H9 (cell line): Measurements from ENCODE around the gene PRTN3. TPM values are rescaled to one million over a fixed set of nuclear protein-coding genes. Genes with fewer than 3 reads are reported as not detected.

ENCODE experiments used
- DNase-seq: peaks from one replicate; pipeline ENCODE4 v3.0.0-alpha.2; 2017
- H2AFZ ChIP-seq: one replicate; pipeline ENCODE4 v1.6.1; 2013; ENCODE audit warnings: mild to moderate bottlenecking, low read length, control low read depth, moderate library complexity
- H2AK5ac ChIP-seq: 2 replicates; pipeline ENCODE4 v1.6.1; 2013; ENCODE audit warnings: low read length, control low read depth, mixed read lengths; ENCODE audit not compliant: insufficient read length
- H2BK120ac ChIP-seq: one replicate; pipeline ENCODE4 v1.6.1; 2013; ENCODE audit warnings: low read depth, mild to moderate bottlenecking, low read length, control low read depth, inconsistent platforms; ENCODE audit not compliant: poor library complexity, severe bottlenecking
- H2BK12ac ChIP-seq: 2 replicates; pipeline ENCODE4 v1.6.1; 2013; ENCODE audit warnings: low read length, control low read depth, mixed read lengths, low read depth; ENCODE audit not compliant: insufficient read length
- H2BK15ac ChIP-seq: 2 replicates; pipeline ENCODE4 v1.6.1; 2013; ENCODE audit warnings: low read depth, low read length, control low read depth
- H2BK20ac ChIP-seq: one replicate; pipeline ENCODE4 v1.6.1; 2013; ENCODE audit warnings: low read depth, mild to moderate bottlenecking, low read length, control low read depth, inconsistent platforms; ENCODE audit not compliant: poor library complexity, severe bottlenecking
- H2BK5ac ChIP-seq: 2 replicates; pipeline ENCODE4 v1.6.1; 2013; ENCODE audit warnings: low read length, control low read depth, mixed read lengths; ENCODE audit not compliant: insufficient read length
- H3K14ac ChIP-seq: 2 replicates; pipeline ENCODE4 v1.6.1; 2013; ENCODE audit warnings: low read length, control low read depth; ENCODE audit not compliant: insufficient read depth
- H3K18ac ChIP-seq: 2 replicates; pipeline ENCODE4 v1.6.1; 2013; ENCODE audit warnings: low read depth, mild to moderate bottlenecking, mixed read lengths, low read length, control low read depth; ENCODE audit not compliant: insufficient read length
- H3K23ac ChIP-seq: 2 replicates; pipeline ENCODE4 v1.6.1; 2013; ENCODE audit warnings: low read length, control low read depth, mixed read lengths, low read depth; ENCODE audit not compliant: insufficient read length
- H3K23me2 ChIP-seq: 2 replicates; pipeline ENCODE4 v1.6.1; 2013; ENCODE audit warnings: low read depth, mild to moderate bottlenecking, mixed read lengths, low read length, control low read depth; ENCODE audit not compliant: insufficient read length, poor library complexity, severe bottlenecking
- H3K27ac ChIP-seq: 2 replicates; pipeline ENCODE4 v1.5.1; 2013; ENCODE audit warnings: low read length, control low read depth, mixed read lengths, low read depth; ENCODE audit not compliant: insufficient read length
- H3K27me3 ChIP-seq: 2 replicates; pipeline ENCODE4 v1.6.1; 2013; ENCODE audit warnings: low read length, control low read depth, inconsistent platforms; ENCODE audit not compliant: insufficient read depth
- H3K4ac ChIP-seq: 2 replicates; pipeline ENCODE4 v1.6.1; 2013; ENCODE audit warnings: low read depth, mild to moderate bottlenecking, control low read depth, inconsistent platforms, low read length, moderate library complexity
- H3K4me1 ChIP-seq: 2 replicates; pipeline ENCODE4 v1.6.1; 2013; ENCODE audit warnings: low read length, control low read depth, inconsistent platforms; ENCODE audit not compliant: insufficient read depth
- H3K4me2 ChIP-seq: 2 replicates; pipeline ENCODE4 v1.6.1; 2013; ENCODE audit warnings: low read length, control low read depth, mixed read lengths; ENCODE audit not compliant: insufficient read length, insufficient read depth
- H3K56ac ChIP-seq: 2 replicates; pipeline ENCODE4 v1.6.1; 2013; ENCODE audit warnings: low read depth, mild to moderate bottlenecking, mixed read lengths, low read length, control low read depth; ENCODE audit not compliant: insufficient read length
- H3K79me1 ChIP-seq: 2 replicates; pipeline ENCODE4 v1.6.1; 2013; ENCODE audit warnings: low read depth, mild to moderate bottlenecking, moderate library complexity, low read length, control low read depth, inconsistent platforms; ENCODE audit not compliant: insufficient read depth, poor library complexity, severe bottlenecking
- H3K79me2 ChIP-seq: 2 replicates; pipeline ENCODE4 v1.6.1; 2013; ENCODE audit warnings: low read length, control low read depth, inconsistent platforms; ENCODE audit not compliant: insufficient read depth
- H3K9ac ChIP-seq: 2 replicates; pipeline ENCODE4 v1.6.1; 2013; ENCODE audit warnings: low read length, control low read depth, mixed read lengths; ENCODE audit not compliant: insufficient read length; ENCODE audit errors: extremely low read depth
- H3K9me3 ChIP-seq: one replicate; pipeline ENCODE4 v1.6.1; 2013; ENCODE audit warnings: low read depth, low read length, inconsistent platforms; ENCODE audit not compliant: control insufficient read depth
- H3T11ph ChIP-seq: one replicate; pipeline ENCODE4 v1.6.1; 2013; ENCODE audit warnings: mild to moderate bottlenecking, low read length, control low read depth, inconsistent platforms
- H4K20me1 ChIP-seq: one replicate; pipeline ENCODE4 v1.6.1; 2013; ENCODE audit not compliant: control insufficient read depth, insufficient read length, insufficient read depth
- H4K5ac ChIP-seq: 2 replicates; pipeline ENCODE4 v1.6.1; 2013; ENCODE audit warnings: low read depth, mild to moderate bottlenecking, mixed read lengths, low read length, control low read depth; ENCODE audit not compliant: insufficient read length
- H4K8ac ChIP-seq: replicated peaks from 2 replicates; pipeline ENCODE4 v1.6.1; 2013; ENCODE audit warnings: low read length, control low read depth, mixed read lengths, low read depth; ENCODE audit not compliant: insufficient read length
- H4K91ac ChIP-seq: 2 replicates; pipeline ENCODE4 v1.6.1; 2013; ENCODE audit warnings: low read depth, mild to moderate bottlenecking, moderate library complexity, mixed read lengths, low read length, control low read depth; ENCODE audit not compliant: insufficient read length
- H3K27ac Mint-ChIP-seq, 3 experiments: 2 replicates in 2 of 3; 3 replicates in 1 of 3; pipeline ENCODE4 v1.8.0; 2020 to 2021; ENCODE audit warnings: mixed read lengths in 3 of 3, mild to moderate bottlenecking in 1 of 3, moderate library complexity in 1 of 3
- H3K27me3 Mint-ChIP-seq: 2 replicates; pipeline ENCODE4 v1.8.0; 2021; ENCODE audit warnings: low read depth, mild to moderate bottlenecking, moderate library complexity, mixed read lengths
- H3K36me3 Mint-ChIP-seq, 3 experiments: 2 replicates in 2 of 3; 3 replicates in 1 of 3; pipeline ENCODE4 v1.8.0; 2020 to 2021; ENCODE audit warnings: low read depth in 3 of 3, mixed read lengths in 3 of 3; ENCODE audit not compliant: insufficient read depth in 1 of 3
- H3K4me1 Mint-ChIP-seq, 2 experiments: 2 replicates each; pipeline ENCODE4 v1.8.0; 2020; ENCODE audit warnings: mixed read lengths in 2 of 2
- H3K4me3 Mint-ChIP-seq, 2 experiments: 2 replicates in 1 of 2; 3 replicates in 1 of 2; pipeline ENCODE4 v1.8.0; 2020 to 2021; ENCODE audit warnings: mild to moderate bottlenecking in 2 of 2, mixed read lengths in 2 of 2, moderate library complexity in 1 of 2
- H3K9me3 Mint-ChIP-seq, 2 experiments: 2 replicates in 1 of 2; 3 replicates in 1 of 2; pipeline ENCODE4 v1.8.0; 2020; ENCODE audit warnings: mild to moderate bottlenecking in 2 of 2, mixed read lengths in 2 of 2, moderate library complexity in 1 of 2
- CTCF ChIP-seq: fragments of 200-600 bp; sonication (generic); conservative IDR thresholded peaks from 3 replicates; pipeline ENCODE4 v1.8.0; 2021; ENCODE audit warnings: antibody characterized with exemption, mild to moderate bottlenecking
- WGBS: extraction: QIAGEN DNeasy Blood & Tissue Kit; methylation state at CpG from one replicate; pipeline ENCODE4 v1.1.7; 2013; ENCODE audit warnings: missing lambda C conversion rate, low lambda C conversion rate, mixed read lengths; ENCODE audit not compliant: insufficient read length; ENCODE audit errors: extremely low coverage; 5-methylcytosine and 5-hydroxymethylcytosine counted together
- total RNA-seq: library from RNA; stranded (reverse); gene quantifications from 2 replicates; pipeline ENCODE4 v1.2.1, GENCODE V29; 2021

The PRTN3 gene
- total RNA-seq, 1 experiment from 2014 or later, result 0.31 TPM

GRCh38 chr19:875265-875879 is 34.6 kb downstream of the PRTN3 start:
- H3K23me2 ChIP-seq, result peaks cover 3% of the 10 kb centered on the region
- H4K20me1 ChIP-seq, result no peaks in the 10 kb centered on the region
- Mint-ChIP-seq H3K27ac (no peak overlapping the region), H3K9me3 (peaks cover 6 to 7% of the 10 kb centered on the region in 2 experiments), H3K36me3 (peaks cover 21 to 45% (median 33%) of the 10 kb centered on the region in 3 experiments), H3K4me3 (no peak overlapping the region; a peak in 1 of 5 replicates), H3K4me1 (peaks cover 0 to 5% of the 10 kb centered on the region in 2 experiments; a peak in 1 of 4 replicates), H3K27me3 (no peaks in the 10 kb centered on the region; the same call in 1 of the 2 replicates)
- no peak overlapping the region for H3K4ac ChIP-seq
- DNase-seq, result no peak
- H3K27me3 ChIP-seq, result no peaks in the 10 kb centered on the region
- H3K79me1 ChIP-seq, result no peaks in the 10 kb centered on the region
- H3K9ac ChIP-seq, result no peak overlapping the region
- no peak overlapping the region for H3K23ac ChIP-seq
- no peak overlapping the region for H2BK15ac ChIP-seq
- no peak overlapping the region for H2BK120ac ChIP-seq
- H2BK12ac ChIP-seq, result no peak overlapping the region
- TF ChIP-seq CTCF, result no peak
- H2AK5ac ChIP-seq, result no peak overlapping the region
- no peaks in the 10 kb centered on the region for H3K79me2 ChIP-seq
- H3K9me3 ChIP-seq, result no peaks in the 10 kb centered on the region
- H2AFZ ChIP-seq, result no peak overlapping the region
- no peak overlapping the region for H3K27ac ChIP-seq
- H3K14ac ChIP-seq, result no peak overlapping the region
- H3K4me2 ChIP-seq, result no peak overlapping the region
- H3K4me1 ChIP-seq, result no peaks in the 10 kb centered on the region
- no peak overlapping the region for H2BK20ac ChIP-seq
- H2BK5ac ChIP-seq, result no peak overlapping the region
- no peak overlapping the region for H3K18ac ChIP-seq
- no peak overlapping the region for H4K5ac ChIP-seq
- no peak overlapping the region for H4K8ac ChIP-seq
- WGBS, result no CpG with 5 or more reads among the region's 28 CpGs
- no peak overlapping the region for H4K91ac ChIP-seq
- no peak overlapping the region for H3K56ac ChIP-seq
- H3T11ph ChIP-seq, result no peak overlapping the region
